GM18858 (cell line): Measurements from ENCODE around the gene KRTAP5-3.
"Not testable (repeated sequence)": the region's sequence is repeated elsewhere in the genome, so short reads cannot be mapped to it uniquely, and the experiment has no call there.

Experiments used
- ATAC-seq: cut with Tn5 transposase; IDR thresholded peaks from one replicate; pipeline ENCODE4 v1.9.1; 2021; ENCODE audit not compliant: unreplicated experiment

The KRTAP5-3 gene, protein sequence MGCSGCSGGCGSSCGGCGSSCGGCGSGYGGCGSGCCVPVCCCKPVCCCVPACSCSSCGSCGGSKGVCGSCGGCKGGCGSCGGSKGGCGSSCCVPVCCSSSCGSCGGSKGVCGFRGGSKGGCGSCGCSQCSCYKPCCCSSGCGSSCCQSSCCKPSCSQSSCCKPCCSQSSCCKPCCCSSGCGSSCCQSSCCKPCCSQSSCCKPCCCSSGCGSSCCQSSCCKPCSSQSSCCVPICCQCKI

DNA sequence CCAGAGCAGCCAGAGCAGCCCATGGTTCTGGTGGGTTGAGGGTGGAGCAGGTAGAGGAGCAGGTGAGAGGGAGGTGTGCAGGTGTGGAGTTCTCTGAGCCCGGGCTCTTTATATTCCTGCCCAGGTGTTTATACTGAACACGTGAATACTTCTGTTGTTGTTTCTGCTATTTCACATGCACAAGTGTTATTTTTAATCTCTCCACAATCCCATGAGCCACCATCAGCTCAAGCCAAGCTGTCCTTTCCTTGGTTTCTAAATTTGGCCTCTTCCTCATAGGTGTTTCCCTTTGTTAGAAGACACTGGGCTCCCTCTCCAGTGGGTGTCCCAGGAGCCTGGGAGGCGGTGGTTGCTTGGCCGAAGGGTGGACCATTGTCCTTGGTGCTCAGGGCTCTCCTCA lies at the start of gene KRTAP5-3:
Gene KRTAP5-3 (minus strand): TSS at position 101 of the 400 bp plus-strand sequence. CDS start 78 bp downstream, at position 23.
- no peak for ATAC-seq

DNA sequence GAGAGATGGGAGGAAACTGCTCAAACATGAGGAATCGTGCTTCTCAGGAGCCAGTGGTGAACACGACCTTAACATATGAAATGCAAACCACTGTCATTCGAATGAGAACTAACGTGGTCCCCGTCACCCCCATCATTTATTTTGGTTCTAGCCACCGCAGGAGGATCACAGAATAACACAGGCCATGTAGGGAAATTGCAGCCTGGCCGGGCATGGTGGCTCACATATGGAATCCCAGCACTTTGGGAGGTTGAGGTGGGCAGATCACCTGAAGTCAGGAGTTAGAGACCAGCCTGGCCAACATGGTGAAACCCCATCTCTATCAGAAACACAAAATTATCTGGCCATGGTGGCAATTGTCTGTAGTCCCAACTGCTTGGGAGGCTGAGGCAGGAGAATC lies 48.4 kb upstream of the KRTAP5-3 start:
- no peak for ATAC-seq

DNA sequence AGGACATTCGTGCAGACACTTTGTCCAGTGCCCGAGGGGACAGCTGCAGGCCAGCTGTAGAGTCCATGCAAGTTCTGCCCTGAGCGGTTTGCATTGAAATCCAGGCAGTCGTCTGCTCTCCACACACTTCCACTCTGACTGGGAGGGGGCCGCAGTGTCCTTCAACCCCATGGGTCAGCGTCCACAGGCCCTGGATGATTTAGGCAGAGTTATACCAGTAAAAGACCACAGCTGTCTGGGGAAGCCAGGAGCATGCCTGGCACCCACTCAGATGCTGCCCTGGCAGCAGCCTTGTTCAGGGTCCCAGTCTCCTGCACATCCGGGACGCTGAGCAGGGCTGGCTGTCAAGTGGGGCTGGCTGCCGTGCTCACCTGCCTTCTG lies 47.8 kb upstream of the KRTAP5-3 start:
- no peak for ATAC-seq

DNA sequence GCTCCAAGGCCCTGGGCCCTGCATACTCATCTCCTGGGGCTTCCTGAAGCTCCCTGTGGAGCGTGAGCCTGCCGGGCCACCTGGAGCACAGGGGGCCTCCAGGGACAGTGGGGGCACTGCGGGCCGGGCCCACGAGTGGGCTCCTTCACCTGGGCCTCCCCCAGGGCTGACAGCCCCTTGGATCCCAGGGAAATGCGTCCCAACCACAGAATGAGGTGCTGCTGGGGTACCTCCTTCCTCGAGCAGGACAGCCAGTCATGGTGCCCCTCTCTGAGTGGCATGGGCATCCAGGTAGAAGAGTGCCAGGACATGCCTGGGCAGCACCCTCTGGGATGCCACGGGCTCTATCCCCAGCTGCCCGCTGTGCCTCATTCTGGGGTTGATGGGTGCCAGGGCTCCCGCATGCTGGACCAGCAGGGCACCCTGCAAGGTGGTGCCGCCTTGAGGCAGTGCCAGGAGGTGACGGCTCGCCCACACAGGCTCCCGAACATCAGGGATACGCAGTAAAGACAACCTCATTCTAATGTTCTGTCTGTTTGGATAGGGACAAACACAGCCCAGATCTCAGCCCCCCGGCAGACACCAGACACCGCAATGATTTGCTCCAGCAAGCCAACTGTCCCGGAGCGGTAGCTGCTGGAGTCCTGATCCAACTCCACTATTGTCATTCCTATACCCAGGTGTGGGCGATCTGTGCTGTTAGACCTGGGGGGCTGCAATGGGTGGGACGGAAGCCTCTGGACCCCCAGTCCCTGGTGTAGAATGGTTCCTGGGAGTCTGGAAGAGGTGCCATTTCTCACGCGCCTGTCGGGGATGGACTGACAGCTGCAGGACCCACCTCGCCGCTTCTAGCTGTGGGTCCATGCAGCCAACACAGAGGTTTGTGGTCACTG lies 47.2 kb upstream of the KRTAP5-3 start:
- no peak for ATAC-seq

DNA sequence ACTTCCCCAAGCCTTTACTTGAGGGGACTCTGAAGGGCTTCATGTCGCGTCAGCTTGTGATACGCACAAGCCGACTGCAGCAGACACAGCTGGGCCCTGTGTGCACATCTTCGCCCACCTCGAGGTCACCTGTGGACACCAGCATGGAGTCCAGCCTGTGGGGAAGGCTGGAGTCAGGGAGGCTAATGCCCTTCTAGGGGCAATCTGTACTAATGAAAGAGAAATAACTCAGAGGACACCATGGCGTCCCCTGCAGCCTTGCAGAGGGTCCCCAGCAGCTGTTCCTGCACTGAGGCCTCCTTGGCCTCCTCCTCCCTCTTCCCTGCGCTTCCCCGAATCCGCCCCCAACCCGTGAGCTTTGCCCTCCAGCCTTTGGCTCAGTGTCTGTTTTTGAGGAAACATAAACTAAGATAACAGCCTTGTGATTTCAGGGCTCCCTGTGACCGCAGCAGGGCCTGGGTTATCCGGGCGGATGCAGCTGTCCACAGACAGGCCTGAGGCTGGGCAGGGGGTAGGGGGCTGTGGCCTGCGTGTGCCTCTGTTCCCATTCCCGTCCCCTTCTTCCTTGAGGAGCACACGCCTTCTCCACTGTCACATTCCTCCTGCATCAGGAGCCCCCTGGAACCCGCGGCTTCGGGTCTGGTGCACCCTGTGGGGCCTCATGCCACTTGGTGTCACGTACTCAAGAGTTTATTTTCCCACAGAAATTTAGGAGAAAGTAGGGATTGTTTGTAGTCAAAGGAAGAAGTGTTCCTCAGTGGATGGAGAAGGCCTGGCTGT lies 46.3 kb upstream of the KRTAP5-3 start:
- ATAC-seq, result no peak

DNA sequence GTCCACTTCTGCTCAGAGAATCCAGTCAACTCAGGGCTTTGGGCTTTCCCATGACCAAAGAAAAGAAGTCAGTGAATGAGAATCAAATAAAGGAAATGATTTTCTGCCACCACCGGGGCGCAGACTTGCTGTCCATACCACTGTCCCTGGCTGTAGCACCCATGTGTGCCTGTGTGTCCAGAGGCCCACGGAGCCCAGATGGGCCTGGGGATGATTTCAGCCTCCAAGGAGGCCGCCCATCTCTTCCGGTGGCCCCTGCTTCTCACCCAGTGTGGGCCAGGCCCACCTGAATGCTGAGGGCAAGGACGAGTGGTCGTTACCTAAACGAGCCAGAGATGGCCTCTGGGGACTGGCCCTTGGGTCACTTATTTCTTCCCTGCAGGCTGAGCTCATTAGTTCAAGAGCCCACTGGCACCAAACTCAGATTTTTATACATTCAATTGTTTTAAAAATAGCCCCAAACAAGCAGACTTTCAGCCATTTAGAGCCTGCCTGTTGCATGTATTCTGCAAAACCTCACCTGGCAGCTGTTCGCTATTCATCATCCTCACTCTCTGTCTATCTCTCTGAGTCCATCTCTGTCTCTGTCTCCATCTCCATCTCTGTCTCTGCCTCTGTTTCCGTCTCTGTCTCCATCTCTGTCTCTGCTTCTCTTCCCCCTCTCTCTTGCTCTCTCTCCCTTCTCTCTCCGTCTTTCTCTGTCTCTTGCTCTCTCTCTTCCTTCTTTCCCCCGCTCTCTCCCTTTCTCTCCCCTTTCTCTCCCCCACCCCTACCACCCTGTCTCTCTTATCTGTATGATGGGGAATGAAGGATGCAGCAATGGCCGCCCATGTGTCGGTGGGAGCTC lies 45.5 kb upstream of the KRTAP5-3 start:
- no peak for ATAC-seq

DNA sequence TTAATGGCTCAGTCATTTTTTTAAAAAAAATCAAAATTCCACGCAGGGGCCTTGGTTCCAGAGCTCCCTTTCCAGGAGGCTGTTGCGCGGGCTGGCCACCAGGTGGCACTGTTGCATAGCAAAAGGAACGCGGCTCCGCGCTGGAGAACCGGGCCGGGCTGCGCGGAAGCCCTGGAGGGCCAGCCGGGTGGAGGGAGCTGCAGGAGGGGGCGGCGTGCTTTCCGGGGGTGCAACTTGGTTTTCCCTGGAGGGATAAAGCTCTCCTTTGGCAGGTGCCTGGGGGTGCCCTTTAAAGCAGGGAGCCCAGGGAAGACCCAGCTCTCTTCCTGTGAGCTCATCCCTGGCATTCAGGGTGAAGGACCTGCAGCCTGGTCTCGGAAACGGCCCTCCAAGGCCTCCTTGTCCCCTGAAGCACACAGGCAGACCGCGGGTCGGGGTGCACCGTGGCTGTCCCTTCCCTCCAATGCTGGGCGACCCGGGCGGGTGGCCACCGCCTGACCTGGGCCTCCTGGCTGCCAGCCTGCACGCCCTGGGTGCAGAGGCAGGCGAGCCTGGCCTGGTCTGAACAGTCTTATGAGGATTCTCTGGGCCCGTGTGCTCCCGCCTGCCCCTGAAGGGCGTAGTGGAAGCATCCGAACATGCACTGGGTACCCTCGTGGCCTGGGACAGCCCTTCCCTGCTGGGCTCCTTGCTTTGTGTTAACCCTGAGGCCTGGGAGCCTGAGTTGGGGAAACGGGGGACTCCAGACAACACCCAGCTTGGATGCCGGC lies 44.7 kb upstream of the KRTAP5-3 start:
- ATAC-seq, result no peak

DNA sequence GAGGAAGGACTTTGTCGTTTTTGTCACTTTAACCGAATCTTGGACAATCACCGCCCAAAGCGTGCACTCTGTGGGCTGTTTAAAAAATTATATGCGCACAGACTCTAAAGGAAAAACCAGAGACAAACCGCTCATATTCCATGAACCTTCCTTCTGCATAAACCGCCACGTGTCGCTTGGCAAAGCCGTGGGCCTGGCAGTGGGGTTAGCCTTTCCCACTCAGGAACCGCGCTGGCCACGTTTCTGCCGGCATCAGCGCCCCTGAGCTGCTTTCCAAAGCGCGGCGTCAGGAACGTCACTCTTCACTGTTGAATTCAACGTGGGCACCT lies 44.1 kb upstream of the KRTAP5-3 start:
- no peak for ATAC-seq

DNA sequence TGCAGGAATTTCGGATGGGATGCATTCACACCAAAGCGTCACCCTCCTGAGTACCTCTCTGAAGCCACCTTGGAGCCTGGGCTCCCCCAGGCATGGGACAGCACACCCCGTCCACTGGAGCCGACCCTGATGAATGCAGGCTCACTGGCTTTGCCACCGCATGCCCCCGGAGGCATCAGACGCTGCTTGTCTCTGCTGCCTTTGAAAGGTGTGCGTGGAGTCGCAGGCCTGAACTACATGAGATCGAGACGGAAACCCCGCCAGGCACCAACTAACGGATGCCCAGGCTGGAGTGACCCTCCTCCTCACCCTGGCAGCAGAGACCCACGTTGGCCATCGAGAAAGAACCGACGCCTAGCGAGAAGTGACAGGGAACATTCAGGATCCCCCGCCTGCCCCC lies 43.8 kb upstream of the KRTAP5-3 start:
- no peak for ATAC-seq

DNA sequence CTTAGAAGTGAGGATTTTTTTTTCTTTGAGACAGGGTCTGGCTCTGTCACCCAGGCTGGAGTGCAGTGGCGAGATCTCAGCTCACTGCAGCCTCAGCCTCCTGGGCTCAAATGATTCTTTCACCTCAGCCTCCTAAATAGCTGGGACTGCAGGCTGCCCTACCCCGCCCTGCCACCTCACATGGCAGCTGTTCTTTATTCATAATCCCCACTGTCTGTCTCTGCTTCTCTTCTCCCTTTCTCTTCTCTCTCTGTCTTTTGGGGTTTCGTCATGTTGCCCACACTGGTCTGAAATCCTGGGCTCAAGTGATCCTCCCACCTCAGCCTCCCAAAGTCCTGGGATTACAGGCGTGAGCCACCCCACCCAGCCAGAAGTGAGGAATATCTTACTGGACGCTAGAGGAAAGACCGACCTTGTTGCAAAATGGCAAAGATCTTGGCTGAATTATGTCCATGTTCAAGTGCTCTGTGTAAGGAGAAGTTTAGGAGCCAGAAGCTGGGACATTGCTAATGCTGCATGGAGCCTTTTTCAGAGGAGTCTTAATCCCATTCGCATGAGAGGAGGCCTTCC lies 43.2 kb upstream of the KRTAP5-3 start:
- no peak for ATAC-seq

DNA sequence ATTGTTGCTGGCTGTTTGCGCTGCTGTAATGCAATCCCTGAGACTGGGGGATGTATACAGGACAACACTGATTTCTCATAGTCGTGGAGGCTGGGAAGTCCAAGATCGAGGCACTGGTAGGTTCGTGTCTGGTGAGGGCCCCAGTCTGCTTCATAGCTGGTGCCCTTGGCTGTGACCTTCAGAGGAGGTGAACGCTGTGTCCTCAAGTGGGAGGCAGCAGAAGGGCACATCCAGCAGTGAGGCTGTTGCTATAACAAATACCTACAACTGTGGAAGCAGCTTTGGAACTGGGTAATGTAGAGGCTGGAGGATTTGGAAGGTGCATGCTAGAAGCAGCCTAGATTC lies 42.6 kb upstream of the KRTAP5-3 start:
- no peak for ATAC-seq

DNA sequence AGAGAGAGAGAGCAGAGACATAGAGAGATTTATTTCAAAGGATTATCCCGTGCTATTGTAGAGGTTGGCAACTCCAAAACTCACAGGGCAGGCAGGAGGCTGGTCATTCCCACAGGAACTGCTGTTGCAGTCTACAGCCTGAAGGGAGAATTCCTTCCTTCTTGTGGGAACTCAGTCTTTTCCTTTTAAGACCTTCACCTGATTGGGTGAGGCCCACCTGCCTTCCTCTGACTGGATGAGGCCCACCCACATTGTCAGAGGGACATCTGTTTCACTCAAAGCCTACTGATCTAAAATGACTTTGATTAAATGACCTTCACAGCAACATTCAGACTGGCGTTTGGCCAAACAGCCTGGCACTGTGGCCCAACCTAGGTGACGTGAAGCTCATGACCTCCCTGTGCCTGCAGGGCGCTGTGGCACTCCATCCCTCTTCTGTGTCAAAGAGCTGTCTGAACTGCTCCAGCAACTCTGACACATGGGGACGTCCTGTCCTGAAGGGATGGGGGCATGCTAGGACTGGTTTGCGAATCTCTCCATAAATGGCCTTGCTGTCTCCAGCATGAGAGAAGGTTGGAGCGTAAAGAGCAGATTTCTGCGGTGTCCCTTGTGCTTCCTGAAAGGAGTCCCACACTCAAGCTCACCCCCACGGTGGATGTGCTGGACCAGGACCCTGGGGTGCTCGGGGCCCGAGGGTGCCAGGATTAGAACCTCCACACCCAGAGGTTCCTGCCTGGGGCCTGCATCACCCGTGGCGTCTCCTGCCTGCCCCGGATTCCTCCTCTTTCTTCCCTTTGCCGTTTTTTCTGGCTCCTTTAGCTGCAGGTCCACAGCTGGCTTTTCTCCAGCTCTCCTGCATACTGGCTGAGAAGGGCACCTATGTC lies 42.0 kb upstream of the KRTAP5-3 start:
- no peak for ATAC-seq

DNA sequence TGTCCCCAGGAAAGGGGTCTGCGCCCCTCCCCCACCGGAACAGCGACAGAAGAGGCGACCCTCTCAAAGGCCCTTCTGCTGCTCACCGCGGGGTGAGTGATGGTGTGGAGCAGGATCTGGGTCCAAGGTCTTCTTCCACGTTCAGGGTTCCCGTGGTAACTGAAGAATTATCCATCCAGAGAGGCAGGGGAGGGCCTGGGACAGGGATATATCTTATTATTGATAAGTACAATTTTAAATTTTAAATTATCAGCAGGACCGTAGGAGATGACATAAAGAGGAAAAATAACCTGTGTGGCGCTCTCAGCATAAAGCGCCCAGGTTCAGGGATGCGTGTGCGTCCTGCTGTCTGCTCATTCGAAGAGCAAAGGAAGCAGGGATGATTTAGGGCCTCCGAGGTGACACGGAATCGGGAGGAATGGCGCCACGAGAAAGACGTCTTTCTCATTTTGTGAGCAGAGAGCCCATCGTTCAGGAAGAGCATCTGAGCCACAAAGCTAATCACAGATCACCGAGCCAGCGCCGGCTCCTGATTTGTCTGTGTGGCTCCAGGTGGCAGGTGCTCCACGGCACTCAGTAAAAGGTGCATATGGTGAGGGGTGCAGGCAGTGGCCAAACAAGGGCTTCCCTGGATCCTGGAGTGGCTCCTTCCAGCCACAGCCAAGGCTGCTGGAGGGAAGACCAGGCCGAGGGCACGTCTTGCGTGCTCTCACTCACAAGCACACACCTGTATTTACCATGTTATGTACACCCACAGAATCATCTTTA lies 40.6 kb upstream of the KRTAP5-3 start:
- ATAC-seq, result no peak

DNA sequence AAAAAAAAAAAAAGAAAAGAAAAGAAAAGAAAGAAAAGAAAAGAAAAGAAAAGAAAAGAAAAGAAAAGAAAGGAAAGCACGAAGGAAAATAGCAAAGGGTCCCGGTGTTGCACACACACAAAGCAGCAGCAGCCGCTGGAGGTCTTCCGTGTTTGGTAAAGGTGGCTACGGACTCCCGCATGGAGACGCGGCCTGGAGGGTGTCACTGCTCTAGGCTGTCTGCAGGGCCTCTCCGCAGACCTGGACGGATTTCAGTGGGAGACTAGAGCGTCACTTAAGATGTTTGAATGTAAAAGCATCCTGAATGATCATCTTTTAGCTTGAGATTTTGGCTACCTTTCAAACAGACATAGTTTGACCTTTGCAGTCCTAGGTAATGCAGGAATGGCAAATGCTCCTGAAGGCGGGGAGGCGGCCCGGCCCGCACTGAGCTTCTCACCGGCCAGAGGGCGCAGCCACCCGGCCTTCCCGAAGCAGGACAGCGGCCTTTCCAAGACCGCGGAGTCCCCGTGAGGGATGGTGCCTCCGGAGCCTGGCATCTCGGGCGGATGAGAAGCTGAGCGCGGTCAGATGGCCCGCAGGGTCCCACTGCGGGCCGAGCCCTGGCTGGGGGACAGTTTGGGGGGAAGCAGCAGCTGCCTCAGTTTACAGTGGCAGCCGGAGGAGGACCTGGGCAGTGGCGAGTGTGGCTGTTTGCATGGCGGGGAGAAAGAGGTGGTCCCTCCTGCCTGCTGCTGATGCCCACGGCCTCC lies 39.8 kb upstream of the KRTAP5-3 start:
- no peak for ATAC-seq

DNA sequence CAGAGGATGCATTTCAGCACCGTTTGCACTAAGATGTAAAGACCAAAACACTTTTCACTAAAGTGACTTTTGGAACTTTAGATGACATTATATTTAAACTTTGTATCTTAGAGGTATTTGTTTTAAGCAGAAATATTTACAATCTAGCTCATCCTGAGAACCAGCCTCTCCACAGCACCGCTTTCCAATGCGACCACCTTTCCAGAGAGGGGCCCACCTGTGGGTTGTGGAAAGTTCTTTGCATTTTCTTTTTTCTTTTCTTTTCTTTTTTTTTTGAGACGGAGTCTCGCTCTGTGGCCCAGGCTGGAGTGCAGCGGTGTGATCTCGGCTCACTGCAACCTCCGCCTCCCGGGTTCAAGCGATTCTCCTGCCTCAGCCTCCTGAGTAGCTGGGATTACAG lies 38.3 kb upstream of the KRTAP5-3 start:
- ATAC-seq, result not testable (repeated sequence)

DNA sequence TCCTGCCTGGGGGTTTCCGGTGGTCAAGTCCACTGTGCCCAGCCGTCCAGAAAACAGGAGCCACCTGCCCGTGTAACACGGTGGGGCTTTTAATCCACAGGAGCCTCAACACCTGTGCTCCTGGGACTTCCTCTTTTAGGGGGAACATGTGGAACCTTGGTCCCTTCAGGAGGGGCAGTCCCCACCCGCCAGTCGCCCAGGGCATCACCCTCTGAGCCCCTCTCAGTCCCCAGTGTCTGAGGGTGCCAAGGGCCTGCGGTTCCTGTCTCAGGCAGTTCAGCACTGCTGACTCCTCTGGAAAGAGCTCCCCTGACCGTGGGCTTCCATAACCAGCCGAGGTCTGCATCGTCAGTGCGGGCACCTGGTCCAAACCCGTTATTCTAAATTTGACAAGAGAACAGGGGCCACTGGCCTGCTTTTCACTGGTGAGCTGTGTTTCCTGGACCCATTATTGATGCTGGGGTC lies 37.1 kb upstream of the KRTAP5-3 start:
- ATAC-seq, result no peak

DNA sequence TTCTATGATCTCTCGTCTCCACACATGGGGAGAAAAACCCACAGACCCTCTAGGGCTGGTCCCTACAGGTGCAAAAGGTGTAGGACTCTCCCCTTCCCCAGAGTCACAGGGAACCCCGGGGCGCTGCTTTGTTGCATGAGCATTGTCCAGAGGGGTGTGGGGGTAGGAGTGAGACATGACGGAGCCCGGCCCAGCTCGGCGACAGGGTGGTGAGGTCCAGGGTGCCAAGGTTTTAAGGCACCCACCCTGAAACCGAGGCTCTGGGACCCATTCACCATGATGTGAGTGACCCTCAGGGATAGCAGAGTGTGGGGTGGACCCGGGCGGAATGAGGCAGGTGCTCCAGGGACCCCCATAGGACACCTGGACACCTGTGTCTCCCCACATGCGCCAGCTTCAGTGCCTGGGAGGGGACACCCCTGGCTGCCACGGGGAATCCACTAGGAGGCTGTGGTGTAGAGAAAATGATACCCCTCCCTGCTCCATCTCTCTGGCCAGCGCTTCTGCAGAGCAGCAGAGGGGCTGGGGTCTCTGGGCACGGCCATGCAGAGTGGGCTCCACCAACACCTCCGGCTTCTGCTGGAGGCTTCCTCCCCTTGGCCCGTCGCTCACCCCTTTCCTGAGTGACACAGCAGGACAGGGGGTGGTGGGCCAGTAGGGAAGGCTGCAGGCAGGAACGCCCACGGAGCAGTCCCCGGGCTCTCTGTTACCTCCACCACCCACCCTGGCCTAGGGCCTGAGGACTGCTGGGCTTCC lies 36.5 kb upstream of the KRTAP5-3 start:
- no peak for ATAC-seq
